Suprapubic skin (tissue), 3 donors: ENCODE measurements around the gene GADD45A.

Source experiments
- POLR2AphosphoS5 ChIP-seq, 3 donors: sonication (generic); formaldehyde crosslinking; IDR thresholded peaks; one replicate each; pipeline ENCODE4 v1.6.1; 2017; ENCODE audit warnings: antibody characterized with exemption in 3 of 3
- TF ChIP-seq, protein P1 (sequence below), 2 donors: fragments of 200-600 bp in 1 of 2; fragments of 450-650 bp in 1 of 2; sonication (generic) in 1 of 2; IDR thresholded peaks; one replicate each; pipeline ENCODE4 v1.5.1; 2016 to 2019; ENCODE audit warnings: antibody characterized with exemption in 2 of 2, mild to moderate bottlenecking in 1 of 2, moderate library complexity in 1 of 2

DNA sequence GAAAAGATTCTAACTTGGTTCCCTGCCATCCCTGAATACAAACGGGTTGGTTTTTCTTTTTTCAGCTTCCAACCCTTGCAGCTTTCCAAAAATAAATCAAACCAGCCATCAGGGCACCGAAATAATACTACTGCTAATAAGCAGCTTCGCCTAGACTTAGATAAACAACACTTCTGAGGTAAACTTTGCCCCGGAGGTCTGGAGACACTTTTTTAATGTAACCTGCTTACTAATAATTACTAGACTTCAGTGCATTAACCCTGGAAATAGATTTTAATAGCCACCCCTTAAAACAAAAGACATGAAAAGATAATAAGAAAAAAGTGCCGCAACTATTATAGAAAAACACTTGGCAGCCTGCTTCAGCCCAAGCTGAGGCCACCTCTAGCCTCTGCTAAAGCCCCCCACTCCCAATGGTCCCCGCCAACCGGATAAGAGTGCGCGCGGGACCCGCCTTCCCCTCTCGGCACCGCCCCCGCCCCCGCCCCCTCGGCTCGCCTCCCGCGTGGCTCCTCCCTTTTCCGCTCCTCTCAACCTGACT, 405 bp upstream of the GADD45A start:
- TF ChIP-seq POLR2AphosphoS5 (IDR thresholded peaks at IDR 0.05), result no peak
- TF ChIP-seq, protein P1, sequence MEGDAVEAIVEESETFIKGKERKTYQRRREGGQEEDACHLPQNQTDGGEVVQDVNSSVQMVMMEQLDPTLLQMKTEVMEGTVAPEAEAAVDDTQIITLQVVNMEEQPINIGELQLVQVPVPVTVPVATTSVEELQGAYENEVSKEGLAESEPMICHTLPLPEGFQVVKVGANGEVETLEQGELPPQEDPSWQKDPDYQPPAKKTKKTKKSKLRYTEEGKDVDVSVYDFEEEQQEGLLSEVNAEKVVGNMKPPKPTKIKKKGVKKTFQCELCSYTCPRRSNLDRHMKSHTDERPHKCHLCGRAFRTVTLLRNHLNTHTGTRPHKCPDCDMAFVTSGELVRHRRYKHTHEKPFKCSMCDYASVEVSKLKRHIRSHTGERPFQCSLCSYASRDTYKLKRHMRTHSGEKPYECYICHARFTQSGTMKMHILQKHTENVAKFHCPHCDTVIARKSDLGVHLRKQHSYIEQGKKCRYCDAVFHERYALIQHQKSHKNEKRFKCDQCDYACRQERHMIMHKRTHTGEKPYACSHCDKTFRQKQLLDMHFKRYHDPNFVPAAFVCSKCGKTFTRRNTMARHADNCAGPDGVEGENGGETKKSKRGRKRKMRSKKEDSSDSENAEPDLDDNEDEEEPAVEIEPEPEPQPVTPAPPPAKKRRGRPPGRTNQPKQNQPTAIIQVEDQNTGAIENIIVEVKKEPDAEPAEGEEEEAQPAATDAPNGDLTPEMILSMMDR (IDR thresholded peaks at IDR 0.05), result no peak
